Thyroid gland (tissue), 4 donors: ENCODE results near the gene ALG12.

Source experiments
- POLR2A ChIP-seq, 2 donors: fragments of 450-650 bp; IDR thresholded peaks; one replicate each; pipeline ENCODE4 v1.6.1; 2017; ENCODE audit warnings: antibody characterized with exemption in 2 of 2, mild to moderate bottlenecking in 2 of 2, moderate library complexity in 1 of 2
- TF ChIP-seq, protein P1 (sequence below), 6 experiments: fragments of 200-600 bp in 3 of 6; fragments of 450-650 bp in 3 of 6; sonication (generic) in 3 of 6; IDR thresholded peaks; one replicate each; pipeline ENCODE4 v1.5.1; 2016 to 2019; ENCODE audit warnings: antibody characterized with exemption in 6 of 6, mild to moderate bottlenecking in 2 of 6, inconsistent platforms in 1 of 6, moderate library complexity in 1 of 6

DNA sequence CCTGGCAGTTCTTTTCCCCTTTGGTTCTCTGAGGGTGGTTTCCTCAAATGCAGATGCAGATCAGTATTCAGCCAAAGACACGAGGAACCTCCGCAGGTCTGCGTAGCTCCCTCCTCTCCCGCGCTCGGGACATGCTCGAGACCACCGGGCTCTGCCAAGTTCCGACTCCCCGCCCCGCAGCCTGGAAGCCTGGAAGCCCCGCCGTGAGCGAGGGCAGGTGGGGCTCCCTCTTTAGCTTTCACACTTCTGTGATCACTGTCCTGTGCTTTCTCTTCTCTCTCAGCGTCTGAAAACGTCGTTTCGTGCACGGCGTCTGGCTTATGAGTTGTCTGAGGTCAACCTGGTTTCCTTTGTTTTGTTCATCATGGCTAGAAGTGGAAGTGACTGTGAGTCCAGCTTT lies 38.0 kb downstream of the ALG12 start:
- no peak for TF ChIP-seq POLR2A (IDR thresholded peaks at IDR 0.05)
- TF ChIP-seq, protein P1, sequence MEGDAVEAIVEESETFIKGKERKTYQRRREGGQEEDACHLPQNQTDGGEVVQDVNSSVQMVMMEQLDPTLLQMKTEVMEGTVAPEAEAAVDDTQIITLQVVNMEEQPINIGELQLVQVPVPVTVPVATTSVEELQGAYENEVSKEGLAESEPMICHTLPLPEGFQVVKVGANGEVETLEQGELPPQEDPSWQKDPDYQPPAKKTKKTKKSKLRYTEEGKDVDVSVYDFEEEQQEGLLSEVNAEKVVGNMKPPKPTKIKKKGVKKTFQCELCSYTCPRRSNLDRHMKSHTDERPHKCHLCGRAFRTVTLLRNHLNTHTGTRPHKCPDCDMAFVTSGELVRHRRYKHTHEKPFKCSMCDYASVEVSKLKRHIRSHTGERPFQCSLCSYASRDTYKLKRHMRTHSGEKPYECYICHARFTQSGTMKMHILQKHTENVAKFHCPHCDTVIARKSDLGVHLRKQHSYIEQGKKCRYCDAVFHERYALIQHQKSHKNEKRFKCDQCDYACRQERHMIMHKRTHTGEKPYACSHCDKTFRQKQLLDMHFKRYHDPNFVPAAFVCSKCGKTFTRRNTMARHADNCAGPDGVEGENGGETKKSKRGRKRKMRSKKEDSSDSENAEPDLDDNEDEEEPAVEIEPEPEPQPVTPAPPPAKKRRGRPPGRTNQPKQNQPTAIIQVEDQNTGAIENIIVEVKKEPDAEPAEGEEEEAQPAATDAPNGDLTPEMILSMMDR (IDR thresholded peaks at IDR 0.05) = no peak
